ENCODE data around the gene MYBBP1A.

The MYBBP1A gene

GRCh38 chr17:4535667-4536258 lies 19.4 kb downstream of the MYBBP1A start:
- peak in 1 of 2 donors; percentile 26 for DNase-seq

- DNase-seq, result peak in 1 of 2 donors; percentile 33
These were observed 20.1 kb downstream of the MYBBP1A start for GRCh38 chr17:4534928-4535666.

GRCh38 chr17:4534515-4534914 lies 20.7 kb downstream of the MYBBP1A start:
- DNase-seq, result no peak

GRCh38 chr17:4533523-4534504 lies 21.4 kb downstream of the MYBBP1A start:
- DNase-seq, result peak in 1 of 2 donors; percentile 26

DNA sequence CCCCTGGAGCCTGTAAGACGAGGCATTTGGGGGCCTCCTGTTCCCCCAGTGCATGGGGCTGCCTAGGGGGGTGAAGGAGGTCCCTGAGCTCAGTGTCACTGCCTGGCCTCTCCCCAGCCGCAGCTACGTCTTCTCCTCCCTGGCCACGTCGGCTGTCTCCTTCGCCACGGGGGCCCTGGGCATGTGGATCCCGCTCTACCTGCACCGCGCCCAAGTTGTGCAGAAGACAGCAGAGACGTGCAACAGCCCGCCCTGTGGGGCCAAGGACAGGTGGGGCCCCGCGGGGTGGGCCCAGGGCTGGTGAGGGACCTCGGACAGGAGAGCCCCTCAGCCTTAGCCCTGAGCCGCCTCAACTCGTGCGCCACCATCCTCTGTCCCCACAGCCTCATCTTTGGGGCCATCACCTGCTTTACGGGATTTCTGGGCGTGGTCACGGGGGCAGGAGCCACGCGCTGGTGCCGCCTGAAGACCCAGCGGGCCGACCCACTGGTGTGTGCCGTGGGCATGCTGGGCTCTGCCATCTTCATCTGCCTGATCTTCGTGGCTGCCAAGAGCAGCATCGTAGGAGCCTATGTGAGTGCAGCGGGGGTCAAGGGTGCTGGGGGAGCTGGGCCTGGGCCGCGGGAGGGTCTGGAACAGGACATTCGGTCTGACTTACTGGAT lies 22.2 kb downstream of the MYBBP1A start:
- no peak for DNase-seq

- DNase-seq, result no peak
These were observed 23.0 kb downstream of the MYBBP1A start for GRCh38 chr17:4531988-4532736.

DNA sequence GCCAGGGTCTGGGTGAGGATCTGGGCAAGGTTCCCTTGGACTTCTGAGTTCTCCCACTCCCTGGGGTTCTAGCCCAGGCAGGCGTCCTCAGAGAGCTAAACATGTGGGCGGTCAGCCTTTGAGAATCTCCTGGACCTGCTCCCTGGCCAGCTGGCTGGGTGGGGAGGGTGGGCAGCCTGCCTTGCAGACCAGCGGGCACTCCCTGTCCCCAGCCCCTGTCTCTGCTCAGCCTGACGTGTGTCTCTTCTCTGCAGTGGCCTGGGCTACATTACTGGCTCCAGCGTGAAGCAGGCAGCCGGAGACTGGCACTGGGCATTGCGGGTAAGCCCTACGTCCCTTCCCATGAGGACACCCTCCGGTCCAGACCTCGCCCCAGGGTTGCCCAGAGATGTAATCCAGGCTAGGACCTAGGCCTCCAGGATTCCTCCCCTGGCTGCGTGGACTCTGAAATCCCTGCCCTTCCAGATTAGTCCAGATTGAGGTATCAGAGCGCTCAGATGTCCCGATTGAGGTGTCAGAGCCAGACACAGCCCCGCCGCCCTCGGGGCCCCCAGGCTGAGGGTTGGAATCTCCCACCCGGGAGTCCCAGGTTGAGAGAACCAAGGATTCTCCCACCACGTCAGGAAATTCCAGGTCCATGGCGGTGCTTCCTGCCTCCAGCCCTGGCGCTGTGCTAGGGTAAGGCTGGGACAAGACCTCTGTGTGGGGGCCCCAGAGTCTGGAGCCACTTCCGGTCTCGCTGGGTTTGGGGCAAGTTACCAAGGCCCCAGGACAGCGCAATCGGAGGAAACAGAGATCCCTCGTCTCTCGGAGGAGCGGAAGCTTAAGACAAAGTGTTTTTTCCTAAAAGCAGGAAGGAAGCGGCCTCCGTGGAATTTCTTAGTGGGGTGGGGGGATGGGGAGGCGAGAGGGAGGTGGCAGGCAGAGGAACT lies 24.1 kb downstream of the MYBBP1A start:
- DNase-seq, result no peak

- DNase-seq, result no peak
These were observed 25.5 kb downstream of the MYBBP1A start for GRCh38 chr17:4529533-4530152.

DNA sequence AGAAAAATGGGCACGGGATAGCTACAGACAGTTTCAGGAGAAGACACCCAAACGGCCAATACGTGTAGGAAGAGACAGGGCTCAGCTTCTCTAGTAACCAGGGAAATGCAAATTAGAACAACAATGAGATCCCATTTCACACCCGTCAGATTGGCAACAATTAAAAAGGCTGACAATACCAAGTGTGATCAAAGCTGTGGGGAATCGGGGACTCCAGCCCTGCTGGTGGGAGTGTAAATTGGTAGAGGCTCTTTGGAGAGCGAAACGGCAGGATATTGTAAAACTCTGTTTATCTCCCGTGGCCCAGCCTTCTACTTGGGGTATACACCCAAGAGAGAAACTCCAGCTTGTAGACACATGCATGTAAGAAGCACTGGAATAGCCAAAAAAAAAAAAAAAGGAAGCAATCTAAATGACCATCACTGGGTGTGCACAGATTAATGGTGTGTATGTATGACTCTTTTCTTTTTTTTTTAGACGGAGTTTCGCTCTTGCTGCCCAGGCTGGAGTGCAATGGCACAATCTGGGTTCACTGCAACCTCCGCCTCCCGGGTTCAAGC lies 27.5 kb downstream of the MYBBP1A start:
- no peak for DNase-seq

DNA sequence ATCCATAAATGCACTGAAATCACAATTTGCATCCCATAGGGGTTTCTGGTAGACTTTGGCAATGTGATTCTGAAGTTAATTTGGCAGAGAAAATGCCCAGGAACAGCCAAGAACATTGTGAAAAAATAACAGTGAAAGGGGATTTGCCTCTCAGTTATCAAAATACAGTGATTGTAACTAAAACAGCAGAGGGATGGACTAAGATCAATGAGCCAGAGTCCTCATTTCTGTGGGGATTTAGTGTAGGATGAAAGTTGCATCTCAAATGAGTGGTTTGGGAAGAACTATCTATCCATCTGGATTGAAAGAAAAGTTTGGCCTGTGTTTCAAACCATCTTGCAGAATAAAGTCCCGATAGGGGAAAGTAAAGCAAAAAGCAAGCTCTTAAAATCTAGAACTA lies 28.1 kb downstream of the MYBBP1A start:
- no peak for DNase-seq

DNA sequence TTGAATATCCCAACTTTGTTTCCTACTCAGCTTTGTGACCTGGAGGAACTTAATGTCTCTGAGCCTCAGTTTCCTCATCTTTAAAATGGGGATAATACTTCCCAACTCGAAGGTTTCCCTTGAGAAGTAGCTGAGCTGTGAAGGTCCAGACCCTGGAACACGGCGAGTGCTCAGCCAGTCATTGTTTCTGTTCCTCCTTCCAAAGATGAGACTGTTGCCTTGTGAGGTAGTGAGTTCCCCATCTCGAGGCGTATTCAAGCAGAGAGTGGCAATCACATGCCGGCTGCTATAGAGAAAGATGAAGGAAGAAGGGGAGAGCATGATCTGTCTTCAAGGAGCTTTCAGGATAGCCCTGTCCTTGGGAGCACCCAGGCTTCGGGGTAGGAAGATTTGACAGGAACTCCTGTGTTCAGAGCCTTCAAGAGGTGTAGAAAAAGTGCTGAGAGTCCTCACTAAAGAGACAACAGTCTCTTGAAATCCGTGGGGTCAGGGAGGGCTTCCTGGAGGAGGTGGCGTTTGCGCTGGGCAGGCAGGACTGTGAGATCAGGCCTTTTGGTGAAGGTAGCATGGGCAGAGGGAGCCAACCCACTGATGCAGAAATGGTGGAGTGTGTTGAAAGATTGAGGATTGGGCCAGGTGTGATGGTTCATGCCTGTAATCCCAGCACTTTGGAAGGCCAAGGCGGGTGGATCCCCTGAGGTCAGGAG lies 29.3 kb downstream of the MYBBP1A start:
- no peak for DNase-seq

DNA sequence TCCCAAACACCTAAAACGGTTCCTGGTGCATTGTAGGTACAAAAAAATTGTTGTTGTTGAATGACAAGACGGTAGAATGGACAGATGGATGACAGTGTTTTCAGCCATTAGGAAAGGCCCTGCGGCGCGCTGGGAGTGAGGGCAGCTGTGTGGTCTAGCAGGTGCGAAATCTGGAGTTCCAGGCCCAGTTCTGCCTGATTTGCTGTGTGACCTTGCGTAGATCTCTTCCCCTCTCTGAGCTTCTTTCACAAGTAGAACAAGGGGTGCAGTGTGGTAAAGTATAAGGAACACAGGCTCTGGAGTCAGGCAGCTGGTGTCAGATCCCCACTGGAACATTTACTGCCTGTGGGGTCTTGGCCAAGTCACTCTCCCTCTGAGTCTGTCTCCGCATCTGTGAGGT lies 31.2 kb downstream of the MYBBP1A start:
- no peak for DNase-seq

- DNase-seq, result no peak
These were observed 32.5 kb downstream of the MYBBP1A start for GRCh38 chr17:4522661-4523060.

- no peak for DNase-seq
These were observed 34.1 kb downstream of the MYBBP1A start for GRCh38 chr17:4520894-4521600.

DNA sequence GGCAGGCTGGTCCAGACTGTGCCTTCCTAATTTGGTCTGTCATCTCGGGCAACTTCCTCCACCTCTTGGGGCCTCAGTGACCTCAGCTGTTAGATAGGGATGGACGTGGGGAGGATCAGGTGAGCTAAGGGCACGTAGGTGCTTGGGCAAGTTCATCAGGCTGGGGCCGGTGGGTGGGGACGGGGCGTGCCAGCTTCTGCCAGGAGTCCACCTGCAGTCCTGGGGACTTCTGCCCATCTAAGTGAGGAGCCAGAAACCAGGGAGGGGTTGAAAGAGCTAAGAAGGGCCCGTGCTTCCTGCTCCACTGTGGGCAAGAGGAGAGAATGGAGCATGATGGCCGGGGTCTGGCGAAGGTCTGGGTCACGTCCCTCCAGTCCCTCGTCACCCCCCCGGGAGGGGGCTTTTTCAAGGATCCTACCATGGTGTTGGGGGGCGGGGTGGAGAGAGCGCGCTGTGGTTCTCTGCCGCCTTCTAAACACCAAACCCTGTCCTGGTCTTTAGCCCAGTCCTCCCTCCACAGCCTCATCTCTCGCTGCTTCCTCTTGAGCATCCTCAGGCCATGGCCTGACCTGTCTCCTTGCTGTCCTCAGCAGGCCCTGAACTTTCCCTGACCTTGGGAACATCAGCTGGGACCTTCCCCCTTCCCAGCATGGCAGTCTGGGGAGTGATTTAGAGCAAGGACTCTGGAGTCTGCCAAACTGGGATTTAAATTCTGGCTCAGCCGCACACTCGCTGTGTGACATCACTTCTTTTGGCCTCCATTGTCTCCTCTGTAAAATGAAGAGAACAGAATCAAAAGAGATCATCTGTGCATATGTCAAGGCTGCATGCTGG lies 34.9 kb downstream of the MYBBP1A start:
- DNase-seq, result no peak

- DNase-seq, result no peak
These were observed 35.8 kb downstream of the MYBBP1A start for GRCh38 chr17:4519361-4519788.

GRCh38 chr17:4518901-4519300 lies 36.3 kb downstream of the MYBBP1A start:
- DNase-seq, result no peak

DNA sequence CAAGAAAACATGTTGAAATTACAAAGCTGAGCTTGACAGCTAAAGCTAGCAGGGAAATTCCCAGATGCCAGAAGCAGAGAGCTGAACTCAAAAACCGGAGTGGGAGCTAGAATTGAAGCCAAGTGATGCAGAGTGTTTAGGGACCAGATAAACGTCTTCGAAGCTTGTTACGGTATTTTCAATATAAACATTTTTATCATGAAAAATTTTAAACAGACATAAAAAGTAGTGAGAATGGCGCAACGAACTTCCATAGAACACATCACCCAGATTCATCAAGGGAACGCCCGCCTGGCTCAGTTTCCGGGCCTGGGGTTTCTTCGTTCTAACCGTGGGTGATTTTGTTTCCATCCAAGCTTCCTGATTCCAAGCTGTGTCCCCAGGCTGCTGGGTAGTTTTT lies 38.4 kb downstream of the MYBBP1A start:
- DNase-seq, result no peak

All from stimulated activated CD4-positive, alpha-beta T cell treated with anti-CD3 and anti-CD28 coated beads, Interleukin-2, amount 100 ng/mL, for 24 hours (primary cell).